ENCODE measurements around the gene CARMIL1. TPM values are rescaled to one million over a fixed set of nuclear protein-coding genes. Genes with fewer than 3 reads are reported as not detected.

The CARMIL1 gene
- total RNA-seq, 2 experiments from 2014 or later, result 3.9 to 4.7 TPM

DNA sequence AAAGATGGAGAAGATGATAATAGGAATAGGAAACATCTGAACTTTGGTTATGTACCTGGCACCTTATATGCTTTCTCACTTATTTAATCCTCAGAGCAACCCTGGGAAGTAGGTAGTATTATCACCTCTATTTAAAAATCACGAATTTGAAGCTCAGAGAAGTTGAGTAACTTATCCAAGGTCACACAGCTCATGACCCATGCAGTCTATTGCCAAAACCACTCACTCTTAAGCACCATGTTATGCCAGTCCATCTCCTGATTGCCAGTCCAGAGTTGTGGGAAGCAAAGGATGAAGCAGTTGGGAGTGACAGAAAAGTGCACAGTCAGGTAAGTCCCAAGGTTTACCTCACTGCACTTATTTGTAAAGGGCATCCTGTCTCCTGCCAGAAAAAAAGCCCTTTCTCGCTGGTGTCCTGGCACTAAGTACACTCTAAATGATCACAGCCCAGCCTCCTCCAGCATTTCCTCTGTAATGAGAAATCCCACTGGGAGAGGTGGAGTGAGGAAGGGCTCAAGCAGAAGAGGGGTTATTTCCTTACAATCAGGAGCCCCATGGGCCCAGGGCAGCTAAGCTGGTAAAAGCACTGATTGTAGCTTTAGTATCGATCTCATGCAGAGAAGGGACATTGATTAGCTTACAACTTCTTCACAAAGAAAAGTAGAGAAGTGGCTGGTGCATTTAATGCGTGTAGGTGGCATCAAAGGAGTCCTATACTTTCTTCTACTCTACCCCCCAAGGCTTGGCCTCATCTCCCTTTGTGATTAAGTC lies 351.5 kb downstream of the CARMIL1 start:
- no peak overlapping the region for H3K27ac ChIP-seq (ENCODE audit: low read depth in 1 of 2, low read length in 2 of 2)
- TF ChIP-seq, protein P1, sequence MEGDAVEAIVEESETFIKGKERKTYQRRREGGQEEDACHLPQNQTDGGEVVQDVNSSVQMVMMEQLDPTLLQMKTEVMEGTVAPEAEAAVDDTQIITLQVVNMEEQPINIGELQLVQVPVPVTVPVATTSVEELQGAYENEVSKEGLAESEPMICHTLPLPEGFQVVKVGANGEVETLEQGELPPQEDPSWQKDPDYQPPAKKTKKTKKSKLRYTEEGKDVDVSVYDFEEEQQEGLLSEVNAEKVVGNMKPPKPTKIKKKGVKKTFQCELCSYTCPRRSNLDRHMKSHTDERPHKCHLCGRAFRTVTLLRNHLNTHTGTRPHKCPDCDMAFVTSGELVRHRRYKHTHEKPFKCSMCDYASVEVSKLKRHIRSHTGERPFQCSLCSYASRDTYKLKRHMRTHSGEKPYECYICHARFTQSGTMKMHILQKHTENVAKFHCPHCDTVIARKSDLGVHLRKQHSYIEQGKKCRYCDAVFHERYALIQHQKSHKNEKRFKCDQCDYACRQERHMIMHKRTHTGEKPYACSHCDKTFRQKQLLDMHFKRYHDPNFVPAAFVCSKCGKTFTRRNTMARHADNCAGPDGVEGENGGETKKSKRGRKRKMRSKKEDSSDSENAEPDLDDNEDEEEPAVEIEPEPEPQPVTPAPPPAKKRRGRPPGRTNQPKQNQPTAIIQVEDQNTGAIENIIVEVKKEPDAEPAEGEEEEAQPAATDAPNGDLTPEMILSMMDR (IDR thresholded peaks at IDR 0.05), result no peak
- no peak overlapping the region for H3K4me3 ChIP-seq (ENCODE audit: low read length)
- CTCF ChIA-PET, result no interaction called here
- H3K27me3 Mint-ChIP-seq, result peaks cover 49% of the 10 kb centered on the region
- no peaks in the 10 kb centered on the region for H3K9me3 Mint-ChIP-seq
- no peaks in the 10 kb centered on the region for H3K4me1 Mint-ChIP-seq (ENCODE audit: low read depth)
- no peak for DNase-seq
- ATAC-seq (ENCODE audit: poor library complexity), result no peak
- H3K4me3 Mint-ChIP-seq, result no peak overlapping the region
- H3K27me3 ChIP-seq (ENCODE audit: control insufficient read depth in 1 of 2, insufficient read depth in 2 of 2, low read length in 2 of 2), result peaks cover 10 to 15% of the 10 kb centered on the region in 2 experiments
- no peaks in the 10 kb centered on the region for H3K36me3 ChIP-seq (ENCODE audit: insufficient read depth, low read length)
- intact Hi-C loops (cut with DNase I, micrococcal nuclease), result no loop called here
- H3K9me3 ChIP-seq (ENCODE audit: control insufficient read depth in 1 of 2, insufficient read depth in 1 of 2, low read length in 2 of 2), result no peaks in the 10 kb centered on the region
- POLR2A ChIA-PET, result no interaction called here
- no peaks in the 10 kb centered on the region for H3K36me3 Mint-ChIP-seq (ENCODE audit: low read depth)
- H3K4me1 ChIP-seq (ENCODE audit: insufficient read depth, low read length), result no peaks in the 10 kb centered on the region
- H3K27ac Mint-ChIP-seq, result no peak overlapping the region

GRCh38 chr6:25635886-25636317 lies 356.7 kb downstream of the CARMIL1 start:
- no peaks in the 10 kb centered on the region for H3K36me3 ChIP-seq (ENCODE audit: insufficient read depth, low read length)
- peaks cover 10 to 20% of the 10 kb centered on the region in 2 experiments for H3K27me3 ChIP-seq (ENCODE audit: control insufficient read depth in 1 of 2, insufficient read depth in 2 of 2, low read length in 2 of 2)
- H3K27ac Mint-ChIP-seq, result no peak overlapping the region
- no peaks in the 10 kb centered on the region for H3K4me1 ChIP-seq (ENCODE audit: insufficient read depth, low read length)
- H3K36me3 Mint-ChIP-seq (ENCODE audit: low read depth), result no peaks in the 10 kb centered on the region
- DNase-seq (no peak), ATAC-seq (ENCODE audit: poor library complexity) (no peak)
- H3K4me3 ChIP-seq (ENCODE audit: low read length), result no peak overlapping the region
- ChIA-PET POLR2A (no interaction called here), CTCF (no interaction called here)
- H3K4me1 Mint-ChIP-seq (ENCODE audit: low read depth), result no peaks in the 10 kb centered on the region
- H3K9me3 ChIP-seq (ENCODE audit: control insufficient read depth in 1 of 2, insufficient read depth in 1 of 2, low read length in 2 of 2), result no peaks in the 10 kb centered on the region
- TF ChIP-seq, protein P1 (IDR thresholded peaks at IDR 0.05), result no peak
- no peak overlapping the region for H3K27ac ChIP-seq (ENCODE audit: low read depth in 1 of 2, low read length in 2 of 2)
- no peak overlapping the region for H3K4me3 Mint-ChIP-seq
- no peaks in the 10 kb centered on the region for H3K9me3 Mint-ChIP-seq
- peaks cover 47% of the 10 kb centered on the region for H3K27me3 Mint-ChIP-seq
- intact Hi-C loops (cut with DNase I, micrococcal nuclease), result no loop called here

DNA sequence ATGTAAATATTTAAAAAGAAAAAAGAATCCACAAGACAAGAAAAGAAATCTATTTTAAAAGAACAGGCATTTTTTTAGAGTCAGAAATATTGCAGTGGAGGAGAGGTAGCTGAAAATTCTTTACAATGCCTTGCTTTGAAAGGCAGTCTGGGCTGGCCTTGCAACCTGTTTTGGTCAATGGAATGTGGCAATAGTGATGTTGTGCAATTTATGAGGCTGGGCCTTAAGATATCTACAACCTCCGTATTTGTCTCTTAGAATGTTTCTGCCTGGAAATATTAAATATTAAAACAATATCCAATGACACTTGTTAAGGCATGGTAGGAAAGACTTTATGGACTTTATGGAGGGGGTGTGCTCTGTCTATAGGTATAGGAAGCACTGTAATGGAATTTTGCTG lies 358.0 kb downstream of the CARMIL1 start:
- no peaks in the 10 kb centered on the region for H3K36me3 ChIP-seq (ENCODE audit: insufficient read depth, low read length)
- Mint-ChIP-seq H3K36me3 (ENCODE audit: low read depth) (no peaks in the 10 kb centered on the region), H3K4me3 (no peak overlapping the region), H3K27me3 (peaks cover 47% of the 10 kb centered on the region), H3K4me1 (ENCODE audit: low read depth) (no peaks in the 10 kb centered on the region), H3K27ac (no peak overlapping the region), H3K9me3 (peaks cover 3% of the 10 kb centered on the region)
- no peaks in the 10 kb centered on the region for H3K4me1 ChIP-seq (ENCODE audit: insufficient read depth, low read length)
- H3K4me3 ChIP-seq (ENCODE audit: low read length), result no peak overlapping the region
- intact Hi-C loops (cut with DNase I, micrococcal nuclease), result no loop called here
- ATAC-seq (ENCODE audit: poor library complexity) (no peak), DNase-seq (no peak)
- no peak overlapping the region for H3K27ac ChIP-seq (ENCODE audit: low read depth in 1 of 2, low read length in 2 of 2)
- ChIA-PET CTCF (no interaction called here), POLR2A (no interaction called here)
- H3K27me3 ChIP-seq (ENCODE audit: control insufficient read depth in 1 of 2, insufficient read depth in 2 of 2, low read length in 2 of 2), result peaks cover 16 to 23% of the 10 kb centered on the region in 2 experiments
- TF ChIP-seq, protein P1 (IDR thresholded peaks at IDR 0.05), result no peak
- H3K9me3 ChIP-seq (ENCODE audit: control insufficient read depth in 1 of 2, insufficient read depth in 1 of 2, low read length in 2 of 2), result no peaks in the 10 kb centered on the region

Measured in CD4-positive, alpha-beta T cell (primary cell).